ENCODE data around the gene HIF3A.
"Not testable (repeated sequence)": the region's sequence is repeated elsewhere in the genome, so short reads cannot be mapped to it uniquely, and the experiment has no call there.

DNA sequence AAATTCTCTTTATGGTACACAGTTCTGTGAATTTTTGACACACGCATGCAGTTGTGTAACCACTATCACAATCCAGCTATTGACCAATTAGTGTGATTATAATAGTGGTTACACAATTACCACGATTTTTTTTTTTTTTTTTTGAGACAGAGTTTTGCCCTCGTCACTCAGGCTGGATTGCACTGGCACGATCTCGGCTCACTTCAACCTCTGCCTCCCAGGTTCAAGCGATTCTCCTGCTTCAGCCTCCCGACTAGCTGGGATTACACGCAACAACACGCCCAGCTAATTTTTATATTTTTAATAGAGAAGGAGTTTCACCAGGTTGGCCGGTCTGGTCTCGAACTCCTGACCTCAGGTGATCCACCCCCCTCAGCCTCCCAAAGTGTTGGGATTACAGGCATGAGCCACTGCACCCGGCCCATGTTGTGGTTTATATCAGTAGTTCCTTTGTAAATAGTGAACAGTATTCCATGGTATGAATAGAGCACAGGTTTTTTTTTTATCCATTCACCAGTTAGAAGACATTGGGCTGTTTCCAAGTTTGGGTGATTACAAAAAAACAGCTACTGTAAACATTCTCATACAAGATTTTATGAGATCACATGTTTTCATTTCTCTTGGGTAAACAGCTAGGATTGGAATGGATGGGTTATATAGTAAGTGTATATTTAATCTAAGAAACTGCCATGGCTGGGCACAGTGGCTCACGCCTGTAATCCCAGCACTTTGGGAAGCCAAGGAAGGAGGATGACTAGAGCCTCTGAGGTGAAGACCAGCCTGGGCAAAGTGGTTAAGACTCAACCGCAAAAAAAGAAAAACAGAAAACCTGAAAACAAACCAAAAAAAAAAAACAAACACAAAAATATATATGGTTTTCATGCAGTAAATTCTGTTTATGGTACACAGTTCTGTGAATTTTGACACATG lies 17.0 kb downstream of the HIF3A start:
- TF ChIP-seq, protein P1, sequence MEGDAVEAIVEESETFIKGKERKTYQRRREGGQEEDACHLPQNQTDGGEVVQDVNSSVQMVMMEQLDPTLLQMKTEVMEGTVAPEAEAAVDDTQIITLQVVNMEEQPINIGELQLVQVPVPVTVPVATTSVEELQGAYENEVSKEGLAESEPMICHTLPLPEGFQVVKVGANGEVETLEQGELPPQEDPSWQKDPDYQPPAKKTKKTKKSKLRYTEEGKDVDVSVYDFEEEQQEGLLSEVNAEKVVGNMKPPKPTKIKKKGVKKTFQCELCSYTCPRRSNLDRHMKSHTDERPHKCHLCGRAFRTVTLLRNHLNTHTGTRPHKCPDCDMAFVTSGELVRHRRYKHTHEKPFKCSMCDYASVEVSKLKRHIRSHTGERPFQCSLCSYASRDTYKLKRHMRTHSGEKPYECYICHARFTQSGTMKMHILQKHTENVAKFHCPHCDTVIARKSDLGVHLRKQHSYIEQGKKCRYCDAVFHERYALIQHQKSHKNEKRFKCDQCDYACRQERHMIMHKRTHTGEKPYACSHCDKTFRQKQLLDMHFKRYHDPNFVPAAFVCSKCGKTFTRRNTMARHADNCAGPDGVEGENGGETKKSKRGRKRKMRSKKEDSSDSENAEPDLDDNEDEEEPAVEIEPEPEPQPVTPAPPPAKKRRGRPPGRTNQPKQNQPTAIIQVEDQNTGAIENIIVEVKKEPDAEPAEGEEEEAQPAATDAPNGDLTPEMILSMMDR (IDR thresholded peaks at IDR 0.05), result not testable (repeated sequence)
- not testable (repeated sequence) for TF ChIP-seq POLR2A (IDR thresholded peaks at IDR 0.05)

Measured in esophagus squamous epithelium (tissue), 4 donors.